Hippocampal formation (tissue), 2 donors: Measurements from ENCODE around the gene LY6G5C.
A peak's percentile ranks its signal among the peaks of the same experiment; 100 is the strongest.
"Not testable (repeated sequence)": the region's sequence is repeated elsewhere in the genome, so short reads cannot be mapped to it uniquely, and the experiment has no call there.

Experiments
- DNase-seq, 2 donors: peaks; one replicate each; lab custom pipeline; 2025; lab: John Stamatoyannopoulos, UW

Gene LY6G5C

DNA sequence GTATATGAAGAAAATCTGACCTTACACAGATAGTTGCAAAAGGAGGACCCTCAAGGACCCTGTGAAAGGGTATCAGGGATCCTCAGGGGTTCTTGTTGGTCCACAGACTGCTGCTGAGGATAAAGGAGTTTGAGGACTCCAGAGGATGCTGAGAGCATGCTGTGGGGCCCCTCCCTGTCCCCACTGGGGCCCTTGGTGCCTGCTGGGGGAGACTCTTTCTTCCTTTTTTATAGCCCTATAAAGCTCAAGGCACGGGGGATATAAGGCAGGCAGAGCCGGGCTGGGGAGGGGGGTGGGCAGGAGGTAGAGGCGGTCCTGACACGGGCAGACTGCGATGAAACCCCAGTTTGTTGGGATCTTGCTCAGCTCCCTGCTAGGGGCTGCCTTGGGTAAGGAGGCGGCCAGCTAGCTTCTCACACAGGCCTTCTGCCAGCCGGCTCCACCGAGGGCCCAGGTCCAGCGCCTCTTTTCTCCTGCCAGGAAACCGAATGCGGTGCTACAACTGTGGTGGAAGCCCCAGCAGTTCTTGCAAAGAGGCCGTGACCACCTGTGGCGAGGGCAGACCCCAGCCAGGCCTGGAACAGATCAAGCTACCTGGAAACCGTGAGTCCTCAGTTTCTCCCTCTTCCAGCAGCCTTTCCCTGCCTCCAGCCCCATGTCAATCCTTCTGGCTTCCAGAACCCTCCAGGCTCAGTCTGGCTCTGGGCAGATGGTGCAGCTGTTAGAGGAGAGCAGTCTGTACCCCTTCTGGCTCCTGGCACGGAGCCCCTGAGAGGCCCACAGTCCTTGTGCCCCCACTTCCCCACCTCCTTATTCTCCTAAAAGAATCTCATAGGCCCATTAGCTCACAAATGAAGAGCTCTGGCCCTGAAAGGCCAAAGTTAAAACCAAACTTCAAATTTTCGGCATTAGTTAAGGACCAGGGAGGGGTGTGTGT, 34.4 kb upstream of the LY6G5C start, which contains the start of gene LY6G6D:
Gene LY6G6D, plus strand, starts transcription at position 327 of the 937 bp plus-strand sequence. Its CDS starts 8 bp downstream, at position 335.
- DNase-seq = no peak

DNA sequence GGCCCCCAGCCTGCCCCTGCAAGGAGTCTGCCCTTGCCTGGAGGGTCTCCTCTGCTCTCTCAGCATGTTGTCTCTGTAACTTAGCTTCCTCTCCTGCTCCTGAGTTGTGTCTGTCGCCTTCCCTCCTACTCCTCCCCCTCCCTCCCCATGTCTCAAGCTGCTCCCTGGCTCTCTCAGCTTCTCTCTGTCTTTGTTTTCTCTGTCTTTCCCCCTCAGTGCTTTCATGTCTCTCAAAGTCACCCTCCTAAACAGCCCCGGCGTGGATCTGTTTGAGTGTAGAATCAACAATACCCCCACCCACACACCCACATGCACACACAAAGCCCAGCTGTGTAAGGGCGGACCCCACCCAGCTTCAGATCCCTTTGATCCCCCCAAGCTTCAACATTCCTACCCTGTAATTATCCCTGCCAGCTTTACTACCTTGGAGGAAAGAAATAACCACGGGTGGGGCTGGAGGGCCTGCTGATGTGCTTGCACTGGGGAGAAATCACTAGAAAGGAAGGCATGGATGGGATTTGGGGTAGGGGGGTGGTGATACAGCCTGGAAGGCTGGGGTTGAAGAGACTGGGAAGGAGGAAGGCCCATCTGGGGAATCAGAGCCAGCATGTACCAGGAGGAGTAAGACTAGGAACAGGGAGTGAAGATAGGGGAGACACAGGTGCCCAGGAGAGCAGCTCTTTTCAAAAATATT, 33.3 kb upstream of the LY6G5C start:
- DNase-seq = no peak

DNA sequence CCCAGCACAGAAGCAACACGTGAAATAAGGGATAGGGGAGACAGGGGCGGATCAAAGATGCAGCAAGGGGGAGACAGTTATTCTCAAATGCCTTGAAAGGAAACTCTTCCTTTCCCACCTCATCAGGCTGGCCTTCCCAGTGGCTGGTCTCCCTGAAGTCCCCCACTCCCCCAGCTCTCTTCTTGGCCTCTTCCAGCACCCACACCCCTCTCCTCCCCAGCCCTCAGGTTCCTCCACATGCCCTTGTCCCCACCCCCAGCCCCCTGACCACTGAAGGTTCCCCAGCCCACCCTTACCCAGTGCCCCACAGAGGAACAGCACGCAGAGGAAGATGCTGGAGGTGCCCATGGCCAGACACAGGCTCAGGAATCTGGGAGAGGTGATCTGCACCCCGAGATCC, 32.6 kb upstream of the LY6G5C start:
- no peak for DNase-seq

DNA sequence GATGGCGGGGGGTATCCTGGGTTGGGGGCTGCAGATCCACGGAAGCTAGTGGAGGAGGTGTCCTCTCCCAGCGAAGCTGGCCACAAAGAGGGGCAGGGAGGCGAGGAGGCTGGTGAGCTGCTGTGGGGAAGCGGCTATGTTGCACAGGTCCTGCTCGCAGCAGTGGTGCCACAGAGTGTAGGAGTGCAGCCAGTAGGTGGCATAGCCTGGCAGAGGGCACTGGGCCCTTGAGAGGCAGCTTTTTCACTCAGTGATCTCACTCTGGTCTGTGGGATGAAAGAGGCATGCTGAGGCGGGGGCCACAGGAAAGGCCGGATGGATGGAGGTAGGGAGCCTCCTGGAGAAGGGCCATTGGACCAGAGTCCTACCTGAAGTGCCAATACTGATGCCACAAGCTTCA, 31.4 kb upstream of the LY6G5C start:
- DNase-seq = no peak

DNA sequence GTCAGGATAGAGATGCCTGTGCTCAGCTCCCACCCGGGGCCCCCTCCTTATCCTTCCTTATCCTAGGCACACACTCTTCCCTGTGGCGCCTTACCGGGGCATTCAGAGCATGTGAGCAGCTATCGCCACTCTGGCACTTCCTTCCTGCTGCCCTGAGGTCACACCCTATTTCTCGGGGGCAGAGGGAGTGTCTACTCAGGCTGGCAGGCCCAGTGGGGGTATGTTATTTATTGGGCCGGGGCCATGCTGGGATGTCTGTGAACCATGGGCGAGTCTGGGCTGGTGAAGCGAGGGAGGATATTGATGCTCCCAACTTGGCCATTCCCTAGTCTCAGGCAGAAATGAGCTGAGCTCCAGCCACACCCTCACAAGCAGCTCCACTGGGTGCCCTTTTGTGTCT, 30.4 kb upstream of the LY6G5C start:
- DNase-seq = no peak

DNA sequence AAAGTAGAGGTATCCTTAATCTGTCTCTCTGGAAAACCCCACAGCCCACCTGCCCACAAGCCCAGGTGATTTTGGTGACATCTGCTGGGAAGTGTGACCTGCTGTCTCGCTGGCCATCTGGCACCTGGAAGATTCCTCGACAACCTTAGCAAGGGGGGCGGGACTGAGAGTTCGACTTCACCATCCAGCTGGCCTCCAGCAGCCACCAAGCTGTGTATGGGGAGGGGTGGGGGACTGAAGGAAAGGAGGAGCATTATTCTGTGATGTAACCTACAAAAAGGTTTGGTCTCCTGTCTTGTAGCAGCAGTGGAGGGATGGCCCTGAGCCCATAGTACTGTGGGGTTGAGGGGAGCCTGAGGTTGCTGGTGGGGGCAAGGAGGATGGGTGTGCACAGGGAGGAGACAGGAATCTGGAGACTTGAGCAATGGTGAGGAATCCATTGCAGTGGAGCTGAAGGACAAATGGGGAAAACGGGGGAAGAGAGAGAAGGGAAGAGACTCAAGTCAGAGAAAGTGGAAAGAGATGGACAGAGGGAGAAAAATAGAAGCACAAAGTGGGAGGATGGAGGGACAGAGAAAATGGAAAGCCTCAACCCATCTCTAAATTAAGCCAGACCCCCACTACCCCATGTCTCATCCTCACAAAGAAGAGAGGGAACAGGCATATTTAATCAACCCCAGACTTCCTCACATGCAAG, 29.8 kb upstream of the LY6G5C start:
- no peak for DNase-seq

DNA sequence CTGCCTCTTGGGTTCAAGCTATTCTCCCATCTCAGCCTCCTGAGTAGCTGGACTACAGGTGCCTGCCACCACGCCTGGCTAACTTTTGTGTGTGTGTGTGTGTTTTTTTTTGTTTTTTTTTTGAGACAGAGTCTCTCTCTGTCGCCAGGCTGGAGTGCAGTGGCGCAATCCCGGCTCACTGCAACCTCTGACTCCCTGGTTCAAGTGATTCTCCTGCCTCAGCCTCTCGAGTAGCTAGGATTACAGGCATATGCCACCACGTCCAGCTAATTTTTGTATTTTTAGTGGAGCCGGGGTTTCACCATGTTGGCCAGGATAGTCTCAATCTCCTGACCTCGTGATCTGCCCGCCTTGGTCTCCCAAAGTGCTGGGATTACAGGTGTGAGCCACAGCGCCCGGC, 28.3 kb upstream of the LY6G5C start:
- not testable (repeated sequence) for DNase-seq

DNA sequence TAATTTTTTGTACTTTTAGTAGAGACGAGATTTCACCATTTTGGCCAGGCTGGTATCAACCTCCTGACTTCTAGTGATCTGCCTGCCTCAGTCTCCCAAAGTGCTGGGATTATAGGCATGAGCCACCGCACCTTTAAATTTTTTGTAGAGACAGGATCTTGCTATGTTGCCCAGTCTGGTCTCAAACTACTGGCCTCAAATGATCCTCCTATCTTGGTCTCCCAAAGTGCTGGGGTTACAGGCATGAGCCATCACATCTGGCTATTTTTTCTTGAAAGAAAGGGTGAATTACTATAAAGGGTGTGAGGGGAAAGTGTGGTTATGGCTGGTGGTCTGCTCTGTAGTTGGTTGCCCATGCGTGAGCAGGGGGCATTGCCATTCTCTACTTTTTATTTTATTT, 27.4 kb upstream of the LY6G5C start:
- no peak for DNase-seq

DNA sequence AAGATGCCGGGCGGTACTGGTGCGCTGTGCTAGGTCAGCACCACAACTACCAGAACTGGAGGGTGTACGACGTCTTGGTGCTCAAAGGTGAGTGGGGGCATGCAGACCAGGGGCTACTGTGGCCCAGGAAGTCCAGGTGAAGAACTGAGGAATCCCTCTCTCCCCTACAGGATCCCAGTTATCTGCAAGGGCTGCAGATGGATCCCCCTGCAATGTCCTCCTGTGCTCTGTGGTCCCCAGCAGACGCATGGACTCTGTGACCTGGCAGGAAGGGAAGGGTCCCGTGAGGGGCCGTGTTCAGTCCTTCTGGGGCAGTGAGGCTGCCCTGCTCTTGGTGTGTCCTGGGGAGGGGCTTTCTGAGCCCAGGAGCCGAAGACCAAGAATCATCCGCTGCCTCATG, 26.8 kb upstream of the LY6G5C start:
- DNase-seq = no peak

DNA sequence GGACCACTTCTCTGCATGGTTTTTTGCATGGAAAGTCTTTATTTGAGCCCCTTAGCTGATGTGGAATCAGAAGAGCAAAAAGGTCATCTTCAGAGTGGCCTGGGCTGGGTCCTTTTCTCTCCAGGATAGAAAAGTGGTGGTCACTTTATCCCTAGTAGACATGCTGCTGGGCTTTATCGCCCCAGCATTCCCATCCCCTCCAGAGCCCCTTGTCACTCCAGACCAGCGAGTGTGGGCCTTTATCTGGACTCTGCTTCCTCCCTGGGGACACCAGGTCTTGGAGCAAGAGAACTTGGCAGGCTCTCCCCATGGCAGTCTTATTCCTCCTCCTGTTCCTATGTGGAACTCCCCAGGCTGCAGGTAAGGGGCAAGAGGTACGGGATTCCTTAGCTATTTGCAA, 25.7 kb upstream of the LY6G5C start, which contains the start of gene LY6G6F:
Gene LY6G6F, plus strand, starts transcription at position 268 of the 400 bp plus-strand sequence. Its CDS starts 41 bp downstream, at position 309.
- DNase-seq = no peak

DNA sequence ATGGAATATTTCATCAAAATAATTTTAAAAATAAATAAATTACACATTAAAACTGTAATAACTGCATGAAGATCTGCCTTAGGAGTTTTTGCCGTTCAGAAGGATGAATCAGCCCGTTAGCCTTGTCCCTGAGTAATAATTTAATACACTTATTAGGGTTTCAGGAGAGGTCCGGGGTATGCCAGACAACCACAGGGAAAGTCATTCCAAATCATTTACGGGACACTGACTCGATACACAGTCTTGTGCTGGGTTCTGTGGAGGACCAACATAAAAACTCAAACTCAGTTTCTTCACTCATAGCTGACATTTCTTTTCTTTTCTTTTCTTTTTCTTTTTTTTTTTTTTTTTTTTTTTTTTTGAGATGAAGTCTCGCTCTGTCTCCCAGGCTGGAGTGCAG, 25.1 kb upstream of the LY6G5C start:
- no peak for DNase-seq

DNA sequence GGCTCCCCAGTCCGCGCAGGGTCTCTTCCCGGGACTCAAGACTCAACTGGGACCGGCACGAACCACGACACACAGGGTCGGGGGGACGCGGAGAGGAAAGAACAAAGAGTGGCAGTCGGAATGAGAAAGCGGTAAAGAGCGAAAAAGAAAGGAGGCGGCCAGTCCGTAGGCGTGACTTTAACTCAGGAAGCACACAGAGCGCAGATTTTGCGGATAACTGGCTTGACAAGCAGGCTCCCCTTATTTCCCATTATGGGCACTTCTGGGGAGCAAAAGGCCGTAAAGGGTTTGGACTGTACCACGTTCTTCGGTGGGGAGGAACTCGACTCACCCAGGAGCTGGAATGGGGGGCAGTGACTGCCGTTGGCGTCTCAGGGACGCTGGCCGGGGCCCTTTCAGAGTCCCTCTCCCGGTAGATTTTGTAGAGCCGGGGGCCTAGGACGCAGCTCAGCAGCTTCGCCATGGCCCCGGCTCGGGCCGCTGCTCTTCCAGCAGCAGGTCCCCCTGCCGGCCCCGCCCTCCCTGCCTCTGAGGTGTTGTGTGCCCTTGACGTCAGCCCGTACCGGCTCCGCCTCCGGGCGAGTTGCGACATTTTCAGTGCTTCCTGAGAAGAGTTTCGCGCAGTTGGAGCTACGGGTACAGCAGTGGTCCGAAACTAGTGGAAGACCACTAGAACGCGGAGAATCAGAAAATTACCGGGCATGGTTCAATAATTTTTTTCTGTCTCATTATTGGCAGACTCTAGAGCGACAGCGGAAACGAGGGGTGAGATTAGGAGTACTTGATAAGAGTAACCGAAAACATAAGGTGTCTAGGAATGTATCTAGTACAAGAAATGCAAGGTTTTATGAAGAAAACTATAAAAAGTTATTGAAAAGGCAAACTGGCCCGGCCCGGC, 22.2 kb upstream of the LY6G5C start, which contains the start of gene ABHD16A:
Gene ABHD16A, minus strand, starts transcription at position 506 of the 898 bp plus-strand sequence. Its CDS starts 43 bp downstream, at position 463.
- DNase-seq = peak; percentile 94 to 97

DNA sequence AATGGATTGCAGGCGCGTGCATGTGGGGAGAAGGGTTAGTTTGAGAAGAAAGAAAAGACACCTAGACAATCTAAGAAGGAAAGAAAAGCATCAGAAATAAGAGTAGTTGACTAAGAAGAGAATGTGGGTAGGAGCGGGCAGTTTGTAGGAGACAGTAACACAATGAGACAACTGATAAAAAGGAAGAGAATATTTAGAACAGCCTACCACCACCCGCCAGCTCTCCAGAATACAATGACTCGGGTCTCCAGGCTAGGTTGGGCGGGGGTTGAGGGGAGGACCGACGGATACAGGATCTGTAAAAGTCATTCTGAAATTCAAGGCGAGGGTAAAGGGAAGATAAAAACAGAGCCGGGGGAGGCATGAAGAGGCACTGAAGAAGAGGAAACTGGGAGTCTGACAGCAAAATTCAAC, 21.5 kb upstream of the LY6G5C start:
- no peak for DNase-seq

DNA sequence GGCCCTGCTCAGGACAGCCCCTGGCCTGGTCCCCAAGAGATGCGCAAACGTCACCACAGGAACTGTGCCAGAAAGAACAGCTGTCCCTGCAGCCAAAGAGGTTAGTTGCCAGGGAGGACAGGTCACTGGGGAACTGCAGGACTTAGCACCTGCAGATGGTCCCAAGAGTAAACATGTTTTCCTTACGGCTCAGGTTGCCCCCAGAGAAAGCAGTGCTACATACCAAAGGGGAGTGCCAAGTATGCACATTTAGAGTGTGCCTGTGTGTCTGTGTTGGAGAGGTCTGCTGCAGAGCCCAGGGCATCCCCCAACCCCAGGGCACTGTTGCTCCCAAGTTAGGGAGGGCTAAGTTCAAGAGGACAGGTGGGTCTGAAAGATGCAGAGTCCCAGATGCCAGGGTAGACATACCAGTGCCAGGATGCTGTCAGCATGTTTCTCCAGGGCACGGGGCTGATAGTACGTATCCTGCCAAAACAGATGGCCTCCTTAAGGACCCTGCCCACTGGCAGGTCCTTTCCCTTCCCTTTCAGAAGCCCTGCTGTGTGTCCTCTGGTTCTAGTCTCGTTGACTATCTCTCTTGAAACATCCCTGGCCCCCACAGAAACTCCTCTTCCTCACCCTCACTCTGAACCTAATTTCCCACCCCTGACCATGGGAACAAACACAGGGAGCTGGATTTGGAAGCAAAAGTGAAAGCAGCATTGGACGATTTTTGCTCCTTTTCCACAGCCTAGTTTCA, 21.0 kb upstream of the LY6G5C start:
- DNase-seq = no peak

DNA sequence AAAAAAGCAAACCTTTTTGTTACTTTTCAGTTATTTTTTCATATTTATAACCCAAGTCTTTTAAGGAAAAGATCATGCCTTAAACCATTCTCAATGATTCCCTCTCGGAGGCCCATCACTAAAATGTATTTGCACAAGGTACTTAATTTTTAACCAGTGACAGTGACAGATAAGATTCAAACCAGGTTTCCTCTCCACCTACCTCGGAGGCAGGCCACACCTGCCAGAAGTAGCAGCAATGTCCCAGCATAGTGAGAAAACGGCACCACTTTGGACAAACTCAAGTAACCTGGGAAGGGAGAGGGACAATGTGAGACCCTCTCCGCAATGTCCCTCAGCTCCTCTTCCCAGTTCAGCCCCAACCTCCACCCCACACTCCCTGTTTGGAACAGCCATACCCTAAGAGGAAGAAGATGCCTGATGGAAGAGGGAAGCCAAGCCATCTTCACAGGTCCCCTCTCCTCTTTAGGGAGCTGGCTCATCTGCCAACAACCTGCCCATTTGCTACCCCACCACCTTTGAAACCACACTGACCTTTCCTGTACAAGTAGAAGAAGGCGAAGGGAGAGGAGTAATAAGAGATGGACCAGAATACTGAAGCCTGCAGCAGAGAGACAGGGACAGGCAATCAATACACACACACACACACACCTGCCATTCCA, 20.0 kb upstream of the LY6G5C start:
- DNase-seq = no peak

DNA sequence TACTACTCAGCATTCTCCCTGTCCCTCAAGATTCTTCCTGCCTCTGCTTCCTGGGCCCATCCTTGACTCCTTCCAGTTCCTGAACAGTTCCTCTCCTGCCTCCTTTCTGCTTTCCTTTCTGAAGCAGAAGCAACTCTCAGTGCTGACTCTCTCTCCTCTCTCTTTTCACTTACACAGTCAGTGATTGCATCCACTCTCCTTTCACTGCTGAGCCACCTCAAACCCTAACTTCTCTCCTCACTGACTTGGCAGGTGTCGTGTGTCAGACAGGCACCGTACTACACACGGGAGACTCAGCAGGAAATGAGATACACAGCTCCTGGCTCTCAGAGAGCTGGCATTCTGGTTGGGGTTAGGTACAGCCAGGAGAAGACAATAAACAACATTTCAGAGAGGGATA, 16.7 kb upstream of the LY6G5C start:
- no peak for DNase-seq

DNA sequence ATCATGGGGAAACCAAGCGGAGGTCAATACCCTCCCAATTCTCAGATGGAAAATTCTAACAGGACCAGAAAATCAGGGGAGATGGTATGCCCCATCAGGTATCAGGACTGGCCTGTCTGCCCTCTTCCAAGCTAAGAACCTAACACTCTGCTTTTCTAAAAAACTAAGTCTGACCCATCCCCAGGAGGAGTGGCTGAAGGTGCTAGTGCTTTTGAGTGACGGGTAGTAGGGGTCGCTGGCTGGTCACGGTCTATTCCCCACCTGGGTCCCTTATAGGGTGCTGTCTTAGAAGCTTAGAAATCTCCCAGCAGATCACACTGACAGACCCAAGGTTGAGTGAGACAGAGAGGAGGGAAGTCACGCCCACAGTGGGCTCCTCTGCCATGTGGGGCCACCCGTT, 12.7 kb upstream of the LY6G5C start:
- DNase-seq = no peak

DNA sequence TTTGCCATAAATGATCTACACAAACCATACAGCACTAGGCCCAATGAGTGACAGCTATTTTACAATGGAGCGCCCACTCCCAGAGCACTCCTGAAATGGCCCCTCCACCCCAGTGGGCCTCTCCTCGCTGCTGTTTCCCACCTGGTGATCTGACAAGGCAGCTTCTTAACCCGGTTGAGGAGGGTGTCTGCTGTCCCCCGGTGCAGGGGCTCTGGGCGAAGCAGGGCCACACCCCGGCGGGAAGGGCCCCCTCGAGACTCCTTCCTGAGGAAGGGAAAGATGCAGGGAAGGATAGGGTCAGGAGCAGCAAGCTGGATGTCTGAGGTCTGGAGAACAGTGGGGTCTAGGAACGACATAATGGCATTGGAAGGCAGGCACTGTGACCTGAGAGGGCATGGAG, 12.0 kb upstream of the LY6G5C start:
- DNase-seq = no peak

DNA sequence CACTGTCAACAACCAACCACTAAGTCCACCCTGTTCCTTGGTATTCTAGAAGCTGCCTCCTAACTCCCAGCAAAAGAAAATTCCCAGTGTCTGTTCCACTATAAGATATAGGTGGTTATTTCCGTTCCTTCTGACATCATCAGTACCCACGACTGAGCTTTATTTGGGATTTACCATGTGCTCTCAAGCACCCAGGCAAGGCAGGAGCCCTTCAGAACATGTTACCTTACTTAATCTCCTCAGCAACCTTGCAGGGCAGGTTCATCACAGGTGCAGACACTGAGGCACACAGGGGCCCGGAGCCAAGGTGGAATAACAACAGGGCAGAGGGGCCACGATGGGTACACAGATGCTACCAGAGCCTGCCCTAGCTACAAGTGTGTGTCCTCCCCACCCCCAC, 11.5 kb upstream of the LY6G5C start:
- DNase-seq = no peak

DNA sequence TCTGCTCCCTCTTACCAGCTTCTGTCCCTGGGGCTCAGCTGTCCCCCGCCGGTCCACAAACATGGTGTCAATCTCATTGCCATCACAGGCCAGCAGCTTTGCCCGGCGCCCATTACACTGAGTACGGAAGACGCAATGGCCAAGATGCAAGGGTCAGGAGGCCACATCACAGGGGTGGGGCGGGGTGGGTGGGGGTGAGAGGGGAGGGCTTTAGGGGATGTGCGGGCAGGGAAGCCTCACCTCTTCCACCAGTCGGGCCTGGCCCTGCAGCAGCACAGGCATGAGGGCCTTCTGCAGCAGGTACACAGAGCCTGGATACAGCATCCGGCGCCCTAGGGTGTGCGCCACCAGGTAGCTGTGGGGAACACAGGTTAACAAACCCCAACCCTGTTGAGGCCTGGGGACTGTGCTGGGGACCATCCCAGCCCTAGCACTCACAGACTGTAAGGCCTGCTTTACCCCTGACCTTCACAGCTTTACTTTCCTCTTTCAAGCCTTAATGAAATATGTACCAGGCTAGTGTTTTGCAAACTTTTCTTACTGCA, 10.8 kb upstream of the LY6G5C start:
- no peak for DNase-seq
